GM18519 (cell line): ENCODE measurements around the gene INO80D.
"Not testable (repeated sequence)": the region's sequence is repeated elsewhere in the genome, so short reads cannot be mapped to it uniquely, and the experiment has no call there.

Source experiments
- ATAC-seq: cut with Tn5 transposase; IDR thresholded peaks from one replicate; pipeline ENCODE4 v1.9.1; 2021; ENCODE audit warnings: mild to moderate bottlenecking, moderate library complexity; ENCODE audit not compliant: unreplicated experiment, low FRiP score

The INO80D gene

GRCh38 chr2:206085742-206086445 lies at the start of gene INO80D:
INO80D (minus strand) TSS chr2:206086174; CDS start chr2:206063016, 23,158 bp downstream.
- ATAC-seq = peak; percentile 87

GRCh38 chr2:206127656-206128055 lies 41.7 kb upstream of the INO80D start:
- no peak for ATAC-seq

- ATAC-seq = no peak
Observed at GRCh38 chr2:206125901-206126300, 39.9 kb upstream of the INO80D start.

DNA sequence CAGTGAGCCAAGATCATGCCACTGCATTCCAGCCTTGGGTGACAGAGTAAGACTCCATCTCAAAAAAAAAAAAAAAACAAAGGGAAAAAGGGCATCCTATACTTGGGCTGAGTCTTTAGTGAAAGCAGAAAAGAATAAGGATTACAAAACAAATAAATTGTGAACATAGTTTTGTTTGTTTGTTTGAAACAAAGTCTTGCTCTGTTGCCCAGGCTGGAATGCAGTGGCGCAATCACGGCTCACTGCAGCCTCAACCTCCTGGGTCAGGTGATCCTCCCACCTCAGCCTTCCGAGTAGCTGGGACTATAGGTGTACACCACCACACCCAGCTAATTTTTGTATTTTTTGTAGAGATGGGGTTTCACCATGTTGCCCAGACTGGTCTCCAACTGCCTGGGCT lies 36.6 kb upstream of the INO80D start:
- ATAC-seq = not testable (repeated sequence)

- no peak for ATAC-seq
Observed at GRCh38 chr2:206116278-206116677, 30.3 kb upstream of the INO80D start.

DNA sequence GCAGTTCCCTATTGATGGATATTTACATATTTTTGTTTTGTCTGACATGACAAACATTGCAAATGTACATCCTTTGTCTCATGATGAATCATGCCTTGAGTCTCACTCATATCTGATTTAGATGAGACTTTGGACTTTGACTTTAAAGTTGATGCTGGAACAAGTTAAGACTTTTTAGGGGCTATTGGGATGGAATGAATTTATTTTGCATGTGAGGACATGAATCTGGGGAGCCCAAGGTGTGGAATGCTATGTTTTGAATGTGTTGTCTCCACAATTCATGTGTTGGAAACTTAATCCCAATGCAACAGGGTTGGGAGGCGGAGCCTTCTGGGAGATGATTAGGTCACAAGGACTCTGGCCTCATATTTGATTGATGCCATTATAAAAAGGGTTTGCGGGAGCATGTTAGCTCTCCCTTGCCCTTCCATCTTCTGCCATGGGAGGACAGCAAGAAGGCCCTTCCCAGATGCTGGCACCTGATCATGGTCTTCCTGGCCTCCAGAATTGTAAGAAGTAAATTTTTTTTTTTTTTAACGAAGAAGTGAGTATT lies 29.1 kb upstream of the INO80D start:
- ATAC-seq = no peak

- ATAC-seq = no peak
Observed at GRCh38 chr2:206112846-206113547, 27.0 kb upstream of the INO80D start.

GRCh38 chr2:206112108-206112507 lies 26.1 kb upstream of the INO80D start:
- no peak for ATAC-seq

DNA sequence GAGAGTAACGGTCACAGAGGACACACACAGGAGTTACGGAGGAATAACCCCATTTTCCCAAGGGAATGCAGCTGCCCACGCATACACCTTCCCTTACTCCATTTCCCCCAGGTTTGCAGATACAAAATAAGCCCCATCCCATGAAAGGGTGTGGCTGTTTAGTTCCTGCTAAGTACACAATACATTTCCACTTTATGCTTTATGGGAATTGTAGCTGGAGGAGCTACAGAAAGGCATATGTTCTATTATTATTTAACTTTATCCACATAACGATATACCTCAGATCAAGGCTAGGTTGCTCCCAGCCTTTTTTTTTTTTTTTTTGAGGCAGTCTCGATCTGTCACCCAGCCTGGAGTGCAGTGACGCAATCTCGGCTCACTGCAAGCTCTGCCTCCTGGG lies 22.7 kb upstream of the INO80D start:
- ATAC-seq = no peak

- no peak for ATAC-seq
Observed at GRCh38 chr2:206105541-206105940, 19.6 kb upstream of the INO80D start.

DNA sequence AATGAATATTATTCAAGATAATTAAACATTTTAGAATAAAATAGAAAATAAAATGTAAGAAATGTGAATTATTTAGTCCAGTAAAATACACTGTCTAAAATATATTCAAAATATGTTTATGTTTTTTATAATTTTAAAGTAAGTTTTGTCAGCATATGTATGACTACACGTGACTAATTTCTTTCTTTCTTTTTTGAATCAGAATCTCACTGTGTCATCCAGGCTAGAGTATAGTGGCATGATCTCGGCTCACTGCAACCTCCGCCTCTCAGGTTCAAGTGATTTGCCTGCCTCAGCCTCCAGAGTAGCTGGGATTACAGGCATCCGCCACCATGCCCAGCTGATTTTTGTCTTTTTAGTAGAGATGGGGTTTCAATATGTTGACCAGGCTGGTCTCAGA lies 19.1 kb upstream of the INO80D start:
- no peak for ATAC-seq

GRCh38 chr2:206098872-206099271 lies 12.9 kb upstream of the INO80D start:
- ATAC-seq = not testable (repeated sequence)

- ATAC-seq = no peak
Observed at GRCh38 chr2:206098471-206098870, 12.5 kb upstream of the INO80D start.

DNA sequence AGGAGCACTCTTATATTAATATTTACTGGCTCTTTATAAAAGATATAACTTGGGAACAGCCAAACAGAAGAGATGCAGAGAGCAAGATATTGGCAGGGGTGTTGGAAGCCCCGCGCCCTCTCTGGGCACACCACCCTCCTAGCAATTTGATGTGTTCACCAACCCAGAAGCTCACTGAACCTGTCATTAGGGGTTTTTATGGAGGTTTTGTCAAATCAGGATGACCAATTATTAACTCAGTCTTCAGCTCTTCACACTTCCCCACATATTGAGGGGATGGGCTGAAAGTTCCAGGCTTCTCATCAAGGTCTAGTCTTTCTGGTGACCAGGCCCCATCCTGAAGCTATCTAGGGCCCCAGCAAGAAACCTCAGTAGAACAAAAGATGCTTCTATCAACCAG lies 10.9 kb upstream of the INO80D start:
- ATAC-seq = no peak

DNA sequence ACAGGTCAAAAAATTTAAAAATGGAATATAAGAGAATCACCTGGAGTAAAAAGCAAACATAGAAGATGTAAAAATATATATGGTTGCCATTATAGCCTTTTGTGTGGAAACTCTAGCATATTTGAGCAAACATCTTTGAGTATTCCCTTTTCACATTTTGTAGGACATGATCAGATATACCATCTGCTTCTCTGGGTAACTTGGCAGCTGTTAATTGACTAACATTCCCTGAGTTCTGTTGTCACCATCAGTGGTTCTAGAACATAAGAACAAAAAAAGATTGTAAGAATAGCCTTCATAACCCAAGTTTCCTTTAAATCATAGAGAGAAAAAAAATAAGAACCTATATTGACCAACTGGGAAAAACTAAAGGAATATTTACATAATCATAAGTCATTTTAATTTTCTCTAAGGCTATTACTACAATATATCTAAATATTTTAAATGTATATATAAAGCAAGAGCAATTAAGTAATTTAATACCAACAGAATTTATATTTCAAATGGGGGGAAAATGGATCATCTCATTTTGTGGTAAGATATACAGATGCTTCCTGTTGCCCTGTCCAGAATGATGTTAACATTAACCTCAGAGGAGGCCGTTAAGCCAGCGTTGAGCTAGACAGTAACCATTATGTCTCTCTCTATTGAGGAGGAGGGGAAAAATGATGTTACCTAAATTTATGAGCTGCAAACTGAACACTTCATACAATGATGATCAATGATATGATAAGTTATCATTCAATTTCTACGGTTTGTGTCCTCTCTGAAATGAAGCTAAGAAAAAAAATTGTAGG lies 9.8 kb upstream of the INO80D start:
- no peak for ATAC-seq

DNA sequence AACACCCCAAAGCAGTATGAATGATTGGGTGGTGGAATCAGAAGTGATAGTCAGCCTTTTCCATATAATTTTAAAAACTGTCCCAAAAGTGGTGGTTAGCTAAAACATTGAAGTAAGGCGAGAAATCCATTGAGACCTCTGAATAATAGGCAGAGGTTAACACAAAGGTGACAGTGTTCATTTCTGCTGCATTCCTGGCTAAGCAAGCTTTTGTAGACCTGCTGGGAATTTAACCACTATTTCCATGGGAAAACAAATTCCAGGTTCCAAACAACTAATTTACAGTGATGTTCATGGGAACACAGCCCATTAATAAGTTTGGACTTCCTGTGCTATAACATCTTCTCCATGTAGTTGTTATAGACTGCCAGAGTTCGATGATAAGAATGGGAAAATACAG lies 6.3 kb upstream of the INO80D start:
- no peak for ATAC-seq

DNA sequence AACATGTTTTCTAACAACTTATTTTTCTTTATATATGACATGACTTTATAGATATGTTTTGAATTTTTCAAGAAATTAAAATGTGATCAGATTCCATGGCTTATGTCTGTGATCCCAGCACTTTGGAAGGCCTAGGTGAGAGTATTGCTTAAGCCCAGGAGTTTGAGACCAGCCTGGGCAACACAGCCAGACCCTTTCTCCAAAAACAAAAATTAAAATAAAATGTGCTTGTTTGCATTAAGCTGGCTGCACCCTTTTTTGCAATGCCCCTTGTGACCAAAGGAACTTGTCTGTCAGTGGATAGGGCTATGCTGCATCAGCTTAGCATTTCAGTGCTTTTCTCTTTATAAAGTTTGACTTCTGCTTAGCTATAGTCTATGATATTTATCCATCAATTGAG lies 2.3 kb upstream of the INO80D start:
- ATAC-seq = no peak

GRCh38 chr2:206086716-206087350 lies 859 bp upstream of the INO80D start:
- no peak for ATAC-seq

DNA sequence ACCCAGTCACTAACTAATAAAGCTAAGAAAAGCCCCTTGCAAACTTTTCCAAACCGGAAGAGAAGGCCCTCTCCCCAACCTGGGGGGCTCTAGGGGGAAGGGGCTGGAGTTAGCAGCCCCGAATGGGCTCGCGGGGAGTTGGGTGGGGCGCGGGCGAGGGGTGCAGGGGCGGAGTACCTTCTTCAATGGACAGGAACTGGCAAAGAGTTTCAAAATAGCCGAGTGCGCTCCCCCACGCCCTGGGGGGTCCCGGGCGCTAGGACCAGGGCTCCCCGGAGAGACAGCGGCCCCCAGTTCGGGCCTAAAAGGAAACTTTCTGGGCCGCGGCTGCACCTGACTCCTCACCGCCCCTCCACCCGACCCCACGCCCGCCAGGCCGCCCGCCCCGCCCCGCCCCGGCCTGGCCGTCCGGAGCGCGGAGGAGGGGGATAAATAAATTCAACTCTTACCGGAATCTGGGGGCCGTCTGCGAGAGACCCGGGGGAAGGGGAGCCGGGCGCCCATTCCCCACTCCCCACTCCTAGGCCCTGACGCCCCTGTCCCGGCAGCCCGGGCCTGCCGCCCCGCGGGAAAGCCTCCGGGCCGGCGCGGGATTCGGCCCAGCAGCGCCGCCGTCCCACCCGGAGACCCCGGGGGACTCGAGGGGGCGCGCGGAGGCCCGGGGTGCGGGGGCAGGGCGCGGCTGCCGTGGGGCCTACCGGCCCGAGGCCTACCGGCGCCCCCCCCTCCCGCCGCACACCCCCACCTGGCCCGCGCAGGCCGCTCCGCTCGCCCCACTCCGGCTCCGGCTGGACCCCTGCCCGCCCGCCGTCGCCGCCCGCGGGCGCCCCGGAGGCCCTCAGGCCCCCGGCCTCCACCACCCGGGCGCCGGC lies 868 bp downstream of the INO80D start:
- peak; percentile 5 for ATAC-seq

DNA sequence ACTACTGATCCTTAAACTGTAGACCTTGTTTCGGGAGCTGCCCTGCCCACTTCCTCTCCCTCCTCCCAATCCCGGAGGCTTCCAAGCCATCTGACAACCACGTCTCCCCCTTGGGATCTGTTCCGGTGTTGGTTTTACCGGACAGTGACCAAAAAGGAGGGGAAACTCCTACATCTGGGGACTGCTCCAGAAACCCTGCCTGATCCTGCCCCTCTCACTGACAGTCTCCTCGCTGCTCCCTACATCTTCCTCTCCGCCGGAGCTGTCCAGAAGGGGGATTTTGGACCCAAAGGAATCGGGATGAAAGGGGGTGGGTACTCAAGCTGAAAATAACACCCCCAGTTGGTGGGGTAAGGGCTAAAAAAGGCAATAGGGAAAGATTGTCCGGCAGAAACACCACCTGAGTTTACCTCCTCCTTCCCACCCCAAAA lies 1.5 kb downstream of the INO80D start:
- no peak for ATAC-seq
